IMR-90 (cell line): ENCODE measurements around the gene SNX3. TPM values are rescaled to one million over a fixed set of nuclear protein-coding genes. Genes with fewer than 3 reads are reported as not detected.

Experiments used
- ATAC-seq: fragments of 200-7000 bp; cut with Tn5 transposase; 2 replicates; pipeline ENCODE4 v1.9.1; 2020; ENCODE audit warnings: low read depth, mild to moderate bottlenecking, moderate library complexity
- BruUV-seq: library from RNA; stranded (reverse); fragments of 400-500 nt; replicated peaks from 2 replicates; lab custom pipeline; 2021; lab: Mats Ljungman, UMichigan
- CTCF ChIA-PET: fragments of 300-600 bp; formaldehyde crosslinking; extraction: SDS; loops from one replicate; lab custom pipeline; 2021; ENCODE audit warnings: antibody characterized with exemption; lab: Yijun Ruan, JAX
- POLR2A ChIA-PET: fragments of 300-600 bp; sonication (Branson Sonifier 250); formaldehyde crosslinking; loops from one replicate; lab custom pipeline; 2022; ENCODE audit warnings: antibody characterized with exemption; ENCODE audit not compliant: unreplicated experiment; lab: Charles Lee
- DNase-seq: peaks from one replicate; pipeline ENCODE4 v3.0.0; 2013
- H2AFZ ChIP-seq: replicated peaks from 2 replicates; pipeline ENCODE3; 2013; ENCODE audit warnings: low read length, mild to moderate bottlenecking; ENCODE audit not compliant: poor library complexity
- H2AK5ac ChIP-seq: 2 replicates; pipeline ENCODE4 v1.6.1; 2013; ENCODE audit warnings: low read depth, low read length, inconsistent platforms
- H2AK9ac ChIP-seq: replicated peaks from 2 replicates; pipeline ENCODE3; 2013; ENCODE audit warnings: mild to moderate bottlenecking, low read depth, low read length, moderate library complexity; ENCODE audit not compliant: poor library complexity
- H2BK120ac ChIP-seq: 2 replicates; pipeline ENCODE4 v1.6.1; 2013; ENCODE audit warnings: low read depth, low read length, inconsistent platforms
- H2BK15ac ChIP-seq: 3 replicates; pipeline ENCODE4 v1.6.1; 2013; ENCODE audit warnings: low read depth, low read length, inconsistent platforms
- H2BK20ac ChIP-seq: 2 replicates; pipeline ENCODE4 v1.6.1; 2013; ENCODE audit warnings: low read depth, mild to moderate bottlenecking, inconsistent platforms, low read length, moderate library complexity
- H2BK5ac ChIP-seq: 2 replicates; pipeline ENCODE4 v1.6.1; 2013; ENCODE audit warnings: mild to moderate bottlenecking, low read depth, low read length, inconsistent platforms; ENCODE audit not compliant: poor library complexity, severe bottlenecking
- H3K14ac ChIP-seq: replicated peaks from 2 replicates; pipeline ENCODE4 v1.6.1; 2013; ENCODE audit warnings: low read depth, low read length, inconsistent platforms
- H3K18ac ChIP-seq: 2 replicates; pipeline ENCODE4 v1.6.1; 2013; ENCODE audit warnings: low read depth, low read length, control low read depth
- H3K23ac ChIP-seq: 2 replicates; pipeline ENCODE4 v1.6.1; 2013; ENCODE audit warnings: low read depth, low read length, inconsistent platforms
- H3K27ac ChIP-seq: 2 replicates; pipeline ENCODE4 v1.5.1; 2013; ENCODE audit warnings: mild to moderate bottlenecking, control low read depth, low read length; ENCODE audit not compliant: insufficient read depth
- H3K27me3 ChIP-seq: 2 replicates; pipeline ENCODE4 v1.6.1; 2013; ENCODE audit warnings: low read length; ENCODE audit not compliant: control insufficient read depth, insufficient read depth
- H3K36me3 ChIP-seq: 2 replicates; pipeline ENCODE4 v1.6.1; 2013; ENCODE audit warnings: low read length, mixed read lengths; ENCODE audit not compliant: control insufficient read depth, insufficient read depth
- H3K4ac ChIP-seq: 2 replicates; pipeline ENCODE4 v1.6.1; 2013; ENCODE audit warnings: low read depth, low read length, inconsistent platforms
- H3K4me1 ChIP-seq: 2 replicates; pipeline ENCODE4 v1.6.1; 2013; ENCODE audit warnings: low read length, mixed read lengths; ENCODE audit not compliant: control insufficient read depth, insufficient read depth
- H3K4me2 ChIP-seq: 2 replicates; pipeline ENCODE4 v1.6.1; 2013; ENCODE audit warnings: low read depth, mild to moderate bottlenecking, control low read depth, low read length, moderate library complexity
- H3K4me3 ChIP-seq: 2 replicates; pipeline ENCODE4 v1.5.1; 2013; ENCODE audit warnings: low read depth, mild to moderate bottlenecking, control low read depth, low read length, moderate library complexity; ENCODE audit not compliant: insufficient read depth
- H3K56ac ChIP-seq: 2 replicates; pipeline ENCODE4 v1.6.1; 2013; ENCODE audit warnings: low read length, inconsistent platforms; ENCODE audit not compliant: insufficient read depth; ENCODE audit errors: extremely low read depth
- H3K79me1 ChIP-seq, 2 experiments: 2 replicates each; pipeline ENCODE4 v1.6.1; 2013; ENCODE audit warnings: low read length in 2 of 2, inconsistent platforms in 1 of 2, low read depth in 1 of 2
- H3K9ac ChIP-seq: 2 replicates; pipeline ENCODE4 v1.6.1; 2013; ENCODE audit warnings: low read depth, low read length, control low read depth
- H3K9me1 ChIP-seq: 2 replicates; pipeline ENCODE4 v1.6.1; 2013; ENCODE audit warnings: low read length, inconsistent platforms; ENCODE audit not compliant: insufficient read depth
- H3K9me3 ChIP-seq: 2 replicates; pipeline ENCODE4 v1.6.1; 2013; ENCODE audit warnings: low read length; ENCODE audit not compliant: control insufficient read depth, insufficient read depth
- H4K20me1 ChIP-seq: 2 replicates; pipeline ENCODE4 v1.6.1; 2013; ENCODE audit warnings: low read length, inconsistent platforms; ENCODE audit not compliant: insufficient read depth
- H4K5ac ChIP-seq: 2 replicates; pipeline ENCODE4 v1.6.1; 2013; ENCODE audit warnings: mild to moderate bottlenecking, low read depth, low read length, control low read depth
- H4K8ac ChIP-seq, 2 experiments: 2 replicates each; pipeline ENCODE4 v1.6.1; 2013; ENCODE audit warnings: low read depth in 2 of 2, low read length in 2 of 2, control low read depth in 1 of 2, inconsistent platforms in 1 of 2
- H4K91ac ChIP-seq: 2 replicates; pipeline ENCODE4 v1.6.1; 2013; ENCODE audit warnings: low read depth, low read length, inconsistent platforms; ENCODE audit not compliant: insufficient read depth
- CTCF ChIP-seq: conservative IDR thresholded peaks from 2 replicates; pipeline ENCODE4 v1.5.1; 2012; ENCODE audit warnings: mild to moderate bottlenecking, low read depth, low read length, improper control_type of control experiment
- FOS ChIP-seq: fragments of 150-350 bp; IDR thresholded peaks from 2 replicates; pipeline ENCODE4 v1.6.1; 2016; ENCODE audit warnings: low read depth, low read length
- RCOR1 ChIP-seq: IDR thresholded peaks from 2 replicates; pipeline ENCODE4 v1.6.1; 2012; ENCODE audit warnings: mild to moderate bottlenecking, low read length, improper control_type of control experiment; ENCODE audit not compliant: insufficient replicate concordance
- USF2 ChIP-seq: fragments of 150-350 bp; IDR thresholded peaks from 2 replicates; pipeline ENCODE4 v1.6.1; 2017; ENCODE audit warnings: mild to moderate bottlenecking, antibody characterized with exemption, low read length, low read depth
- WGBS, 2 experiments: methylation state at CpG; one replicate each; pipeline versions ENCODE4 v1.1.5 to v1.1.7; 2013; ENCODE audit warnings: missing lambda C conversion rate in 2 of 2; ENCODE audit not compliant: insufficient read length in 1 of 2; ENCODE audit errors: extremely low coverage in 2 of 2; 5-methylcytosine and 5-hydroxymethylcytosine counted together
- dilution Hi-C: fragments of 300-500 bp; cut with HindIII; formaldehyde crosslinking; loops from one replicate; pipeline ENCODE4 v1.14.3; 2018; ENCODE audit warnings: low sequenced_read_pairs; ENCODE audit not compliant: unreplicated experiment
- in situ Hi-C: fragments of 300-500 bp; cut with MboI; formaldehyde crosslinking; loops from 3 replicates; pipeline ENCODE4 v1.14.3; 2019; ENCODE audit warnings: low sequenced_read_pairs, inconsistent platforms, mixed read lengths
- intact Hi-C: fragments of 100-400 bp; cut with micrococcal nuclease; formaldehyde crosslinking; loops from 2 replicates; pipeline ENCODE4 v1.10.0; 2022
- polyA plus RNA-seq, 3 experiments: library from polyadenylated mRNA; depleted of rRNA; stranded (reverse); fragments of >200 nt; gene quantifications; 2 replicates each; pipeline ENCODE4 v1.2.3, GENCODE V29; 2012; ENCODE audit warnings: low replicate concordance in 1 of 3
- total RNA-seq: library from RNA; depleted of rRNA; stranded (reverse); fragments of >200 nt; gene quantifications from 2 replicates; pipeline ENCODE4 v1.2.3, GENCODE V29; 2012

SNX3 gene
- total and polyA plus RNA-seq, 2 of the 4 experiments (the other 2 are of a cell fraction): 105 to 159 TPM

GRCh38 chr6:108251252-108251651, 9.6 kb downstream of the SNX3 start:
- WGBS, 2 experiments: no CpG with 5 or more reads among the region's 2 CpGs
- no peak overlapping the region for H2BK5ac ChIP-seq
- H3K56ac ChIP-seq: no peak overlapping the region
- ChIA-PET CTCF (no interaction called here), POLR2A (no interaction called here)
- in situ Hi-C loops (no loop called here), dilution Hi-C loops (no loop called here), intact Hi-C loops (no loop called here)
- peaks cover 66% of the 10 kb centered on the region for H4K20me1 ChIP-seq
- H2BK20ac ChIP-seq: no peak overlapping the region
- no peak overlapping the region for H3K14ac ChIP-seq
- H3K27ac ChIP-seq: no peak overlapping the region
- no TSS peak for BruUV-seq
- no peak overlapping the region for H4K91ac ChIP-seq
- H2AK5ac ChIP-seq: no peak overlapping the region
- H2AFZ ChIP-seq: no peak overlapping the region
- no peak overlapping the region for H3K23ac ChIP-seq
- H3K4me3 ChIP-seq: no peak overlapping the region
- no peaks in the 10 kb centered on the region for H3K9me3 ChIP-seq
- no peak overlapping the region for H2BK120ac ChIP-seq
- peaks cover 1% of the 10 kb centered on the region for H3K36me3 ChIP-seq
- no peak overlapping the region for H2AK9ac ChIP-seq
- DNase-seq (no peak), ATAC-seq (no peak)
- H3K4ac ChIP-seq: no peak overlapping the region
- no peak overlapping the region for H4K8ac ChIP-seq
- no peak overlapping the region for H4K5ac ChIP-seq
- H3K18ac ChIP-seq: no peak overlapping the region
- H3K9ac ChIP-seq: no peak overlapping the region
- H3K4me2 ChIP-seq: no peak overlapping the region
- no peaks in the 10 kb centered on the region for H3K4me1 ChIP-seq
- H3K27me3 ChIP-seq: no peaks in the 10 kb centered on the region
- TF ChIP-seq CTCF (no peak), RCOR1 (no peak), FOS (no peak), USF2 (no peak)
- peaks cover 36 to 73% of the 10 kb centered on the region in 2 experiments for H3K79me1 ChIP-seq
- H2BK15ac ChIP-seq: no peak overlapping the region
- no peaks in the 10 kb centered on the region; the same call in 1 of the 2 replicates for H3K9me1 ChIP-seq
